GM23338 (cell line): ENCODE measurements around the gene SEH1L. TPM values are rescaled to one million over a fixed set of nuclear protein-coding genes. Genes with fewer than 3 reads are reported as not detected.

Experiments
- ATAC-seq: fragments of 200-7000 bp; cut with Tn5 transposase; 3 replicates; pipeline ENCODE4 v1.9.1; 2020
- DNase-seq: peaks from one replicate; pipeline ENCODE4 v3.0.0-alpha.2; 2015; ENCODE audit warnings: low spot score
- H2AFZ ChIP-seq: fragments of 200-600 bp; sonication (generic); 2 replicates; pipeline ENCODE4 v1.8.0; 2016; ENCODE audit warnings: antibody characterized with exemption, mild to moderate bottlenecking, moderate library complexity
- H3F3A ChIP-seq: fragments of 200-600 bp; sonication (generic); replicated peaks from 2 replicates; pipeline ENCODE4 v1.8.0; 2017; ENCODE audit warnings: antibody characterized with exemption, mixed run types, low read depth
- H3K27ac ChIP-seq: fragments of 200-600 bp; sonication (generic); 2 replicates; pipeline ENCODE4 v1.6.1; 2016; ENCODE audit warnings: low read depth
- H3K27me3 ChIP-seq: fragments of 200-600 bp; sonication (generic); 2 replicates; pipeline ENCODE4 v1.8.0; 2016; ENCODE audit warnings: mild to moderate bottlenecking, mixed run types, moderate library complexity; ENCODE audit not compliant: insufficient read depth
- H3K36me3 ChIP-seq: fragments of 200-600 bp; sonication (generic); 2 replicates; pipeline ENCODE4 v1.8.0; 2016; ENCODE audit warnings: mild to moderate bottlenecking; ENCODE audit not compliant: insufficient read depth
- H3K4me1 ChIP-seq: fragments of 200-600 bp; sonication (generic); 2 replicates; pipeline ENCODE4 v1.8.0; 2016; ENCODE audit warnings: mild to moderate bottlenecking, moderate library complexity; ENCODE audit not compliant: insufficient read depth
- H3K4me2 ChIP-seq: fragments of 200-600 bp; sonication (generic); 2 replicates; pipeline ENCODE4 v1.7.1; 2017; ENCODE audit warnings: mixed run types
- H3K4me3 ChIP-seq: fragments of 200-600 bp; sonication (generic); 2 replicates; pipeline ENCODE4 v1.6.1; 2016; ENCODE audit warnings: mixed run types
- H3K79me2 ChIP-seq: fragments of 200-600 bp; sonication (generic); replicated peaks from 2 replicates; pipeline ENCODE4 v1.8.0; 2017; ENCODE audit warnings: mild to moderate bottlenecking; ENCODE audit not compliant: insufficient read depth
- H3K9me2 ChIP-seq: fragments of 200-600 bp; sonication (generic); 2 replicates; pipeline ENCODE4 v1.8.0; 2017; ENCODE audit not compliant: insufficient read depth
- H4K20me1 ChIP-seq: fragments of 200-600 bp; sonication (generic); replicated peaks from 2 replicates; pipeline ENCODE4 v1.8.0; 2017; ENCODE audit warnings: mild to moderate bottlenecking; ENCODE audit not compliant: insufficient read depth
- H3K27ac Mint-ChIP-seq: 2 replicates; pipeline ENCODE4 v1.8.0; 2020; ENCODE audit warnings: inconsistent platforms, mild to moderate bottlenecking, moderate library complexity, mixed read lengths
- H3K27me3 Mint-ChIP-seq: 3 replicates; pipeline ENCODE4 v1.8.0; 2022; ENCODE audit warnings: low read depth, mild to moderate bottlenecking, moderate library complexity, mixed read lengths, inconsistent platforms; ENCODE audit not compliant: insufficient read depth, poor library complexity
- H3K36me3 Mint-ChIP-seq: 3 replicates; pipeline ENCODE4 v1.8.0; 2021; ENCODE audit warnings: low read depth, mild to moderate bottlenecking, inconsistent platforms, moderate library complexity, mixed read lengths
- H3K4me1 Mint-ChIP-seq: 3 replicates; pipeline ENCODE4 v1.8.0; 2020; ENCODE audit warnings: mild to moderate bottlenecking, inconsistent platforms, mixed read lengths
- H3K4me3 Mint-ChIP-seq: 3 replicates; pipeline ENCODE4 v1.8.0; 2021; ENCODE audit warnings: moderate library complexity, mild to moderate bottlenecking, inconsistent platforms, mixed read lengths
- H3K9me3 Mint-ChIP-seq: 3 replicates; pipeline ENCODE4 v1.8.0; 2020; ENCODE audit warnings: moderate library complexity, mild to moderate bottlenecking, inconsistent platforms, mixed read lengths
- CREB1 ChIP-seq: fragments of 250-450 bp; sonication (Bioruptor Pico); IDR thresholded peaks from 2 replicates; pipeline ENCODE4 v1.5.0; 2020; ENCODE audit warnings: low read depth, mild to moderate bottlenecking, moderate library complexity
- ETS1 ChIP-seq: IDR thresholded peaks from 2 replicates; pipeline ENCODE4 v1.6.1; 2016; ENCODE audit warnings: antibody characterized with exemption
- EZH2 ChIP-seq: fragments of 200-600 bp; sonication (generic); IDR thresholded peaks from one replicate; pipeline ENCODE4 v1.8.0; 2017; ENCODE audit warnings: antibody characterized with exemption, mild to moderate bottlenecking, low read depth; ENCODE audit not compliant: unreplicated experiment
- EZH2phosphoT487 ChIP-seq: fragments of 200-600 bp; sonication (generic); IDR thresholded peaks from one replicate; pipeline ENCODE4 v1.8.1; 2018; ENCODE audit warnings: antibody characterized with exemption; ENCODE audit not compliant: unreplicated experiment
- JUNB ChIP-seq: IDR thresholded peaks from one replicate; pipeline ENCODE4 v1.6.1; 2016; ENCODE audit warnings: antibody characterized with exemption; ENCODE audit not compliant: unreplicated experiment
- NANOG ChIP-seq: IDR thresholded peaks from 2 replicates; pipeline ENCODE4 v1.6.1; 2016; ENCODE audit warnings: antibody characterized with exemption, borderline replicate concordance
- POLR2AphosphoS5 ChIP-seq: IDR thresholded peaks from 2 replicates; pipeline ENCODE4 v1.6.1; 2016; ENCODE audit warnings: antibody characterized with exemption, low read depth
- REST ChIP-seq: IDR thresholded peaks from one replicate; pipeline ENCODE4 v1.6.1; 2018; ENCODE audit warnings: antibody characterized with exemption; ENCODE audit not compliant: unreplicated experiment
- STAT1 ChIP-seq: IDR thresholded peaks from one replicate; pipeline ENCODE4 v1.6.1; 2016; ENCODE audit warnings: antibody characterized with exemption; ENCODE audit not compliant: unreplicated experiment
- ZNF114 ChIP-seq: fragments of 250-450 bp; sonication (Bioruptor Pico); IDR thresholded peaks from 2 replicates; pipeline ENCODE4 v1.5.0; 2020; ENCODE audit warnings: mild to moderate bottlenecking, moderate library complexity
- ZNF331 ChIP-seq: fragments of 250-450 bp; sonication (Bioruptor Pico); IDR thresholded peaks from 2 replicates; pipeline ENCODE4 v1.5.0; 2020; ENCODE audit warnings: low read depth, mild to moderate bottlenecking, moderate library complexity
- polyA plus RNA-seq: library from polyadenylated mRNA; unstranded; fragments of >200 nt; fragmentation: Nextera tagmentation; extraction: Ambion mirVana; gene quantifications from 2 replicates; pipeline ENCODE4 v1.2.1, GENCODE V29; 2016
- total RNA-seq: library from RNA; depleted of rRNA; stranded (reverse); fragments of >200 nt; shearing (Covaris generic); gene quantifications from 2 replicates; pipeline ENCODE4 v1.2.3, GENCODE V29; 2014
- TF ChIP-seq, protein P1 (sequence below), 2 experiments: fragments of 200-600 bp in 1 of 2; sonication (generic) in 1 of 2; conservative IDR thresholded peaks; 2 replicates each; pipeline versions ENCODE4 v1.5.1 to v1.6.1; 2016 to 2017; ENCODE audit warnings: antibody characterized with exemption in 2 of 2, low read depth in 2 of 2, mild to moderate bottlenecking in 2 of 2, moderate library complexity in 1 of 2

SEH1L gene
- total and polyA plus RNA-seq, 2 experiments from 2014 or later, result 46.9 to 72.0 TPM

GRCh38 chr18:12963069-12963468 lies 15.3 kb downstream of the SEH1L start (continued):
- TF ChIP-seq REST (no peak), CREB1 (CRISPR knock-in tag) (no peak), ETS1 (no peak), NANOG (no peak), EZH2phosphoT487 (no peak), STAT1 (no peak), EZH2 (no peak), JUNB (no peak), POLR2AphosphoS5 (no peak), ZNF331 (CRISPR knock-in tag) (no peak)

DNA sequence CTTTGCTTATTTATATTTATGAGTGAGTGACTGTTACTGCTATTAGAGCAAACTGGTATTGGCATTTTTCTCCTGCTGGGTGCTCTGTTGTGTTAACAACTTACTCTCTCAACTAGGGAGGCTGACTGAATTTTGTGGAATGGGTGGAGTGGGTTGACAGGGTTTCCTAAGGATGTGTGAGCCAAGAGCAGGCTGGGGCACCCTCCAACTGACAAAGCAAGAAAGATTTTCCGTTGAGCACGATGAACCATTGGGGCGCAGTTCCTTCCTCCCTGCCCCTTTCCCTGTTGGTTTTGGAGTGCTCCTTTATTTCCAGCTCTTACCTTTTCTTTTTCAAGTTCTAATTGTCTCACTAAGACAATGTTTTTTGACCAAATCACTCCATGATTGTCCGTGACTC lies 20.3 kb downstream of the SEH1L start:
- DNase-seq (no peak), ATAC-seq (no peak)
- Histone ChIP-seq H3K36me3 (peaks cover 28% of the 10 kb centered on the region), H3K79me2 (peaks cover 29% of the 10 kb centered on the region), H2AFZ (no peak overlapping the region), H3K4me2 (no peak overlapping the region), H3K4me3 (no peak overlapping the region), H4K20me1 (peaks cover 13% of the 10 kb centered on the region), H3K27me3 (no peaks in the 10 kb centered on the region), H3K4me1 (no peaks in the 10 kb centered on the region), H3K9me2 (no peaks in the 10 kb centered on the region), H3K27ac (no peak overlapping the region), H3F3A (no peaks in the 10 kb centered on the region)
- no peak for TF ChIP-seq JUNB
- H3K9me3 Mint-ChIP-seq, result no peaks in the 10 kb centered on the region
- no peaks in the 10 kb centered on the region for H3K4me1 Mint-ChIP-seq
- peaks cover 6% of the 10 kb centered on the region for H3K27me3 Mint-ChIP-seq
- no peak overlapping the region for H3K27ac Mint-ChIP-seq
- peaks cover 84% of the 10 kb centered on the region for H3K36me3 Mint-ChIP-seq
- no peak overlapping the region for H3K4me3 Mint-ChIP-seq

DNA sequence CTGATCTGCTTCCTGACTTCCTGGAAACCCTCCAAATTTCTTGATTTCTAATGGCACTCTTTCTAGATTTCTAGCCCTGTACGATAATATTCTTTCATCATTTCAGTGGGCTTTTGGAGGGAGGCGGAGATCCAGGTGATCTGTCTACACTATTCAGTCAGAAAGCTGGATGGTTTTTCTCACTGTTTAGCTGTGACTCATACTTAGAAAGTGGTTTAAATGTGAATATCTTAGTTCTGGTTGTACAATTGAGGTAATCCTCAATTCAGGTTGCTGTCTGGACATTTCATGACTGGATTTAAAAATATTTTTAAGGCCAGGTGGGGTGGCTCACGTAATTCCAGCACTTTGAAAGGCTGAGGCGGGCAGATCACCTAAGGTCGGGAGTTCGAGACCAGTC lies 20.8 kb downstream of the SEH1L start:
- H3K27me3 ChIP-seq, result no peaks in the 10 kb centered on the region
- no peak overlapping the region for H3K27ac ChIP-seq
- no peaks in the 10 kb centered on the region for H3K9me2 ChIP-seq
- Mint-ChIP-seq H3K4me1 (no peaks in the 10 kb centered on the region), H3K27me3 (peaks cover 6% of the 10 kb centered on the region), H3K4me3 (no peak overlapping the region), H3K9me3 (no peaks in the 10 kb centered on the region), H3K36me3 (peaks cover 81% of the 10 kb centered on the region), H3K27ac (no peak overlapping the region)
- H3K36me3 ChIP-seq, result peaks cover 23% of the 10 kb centered on the region
- H4K20me1 ChIP-seq, result peaks cover 13% of the 10 kb centered on the region
- no peaks in the 10 kb centered on the region for H3K4me1 ChIP-seq
- no peak for ATAC-seq
- H3K4me3 ChIP-seq, result no peak overlapping the region
- DNase-seq, result no peak
- H3K79me2 ChIP-seq, result peaks cover 32% of the 10 kb centered on the region
- no peak overlapping the region for H3K4me2 ChIP-seq
- H2AFZ ChIP-seq, result no peak overlapping the region
- H3F3A ChIP-seq, result no peaks in the 10 kb centered on the region
- no peak for TF ChIP-seq EZH2phosphoT487
- TF ChIP-seq REST, result no peak
- TF ChIP-seq ETS1, result no peak
- TF ChIP-seq JUNB, result no peak
- no peak for TF ChIP-seq NANOG
- TF ChIP-seq POLR2AphosphoS5, result no peak
- TF ChIP-seq, protein P1, sequence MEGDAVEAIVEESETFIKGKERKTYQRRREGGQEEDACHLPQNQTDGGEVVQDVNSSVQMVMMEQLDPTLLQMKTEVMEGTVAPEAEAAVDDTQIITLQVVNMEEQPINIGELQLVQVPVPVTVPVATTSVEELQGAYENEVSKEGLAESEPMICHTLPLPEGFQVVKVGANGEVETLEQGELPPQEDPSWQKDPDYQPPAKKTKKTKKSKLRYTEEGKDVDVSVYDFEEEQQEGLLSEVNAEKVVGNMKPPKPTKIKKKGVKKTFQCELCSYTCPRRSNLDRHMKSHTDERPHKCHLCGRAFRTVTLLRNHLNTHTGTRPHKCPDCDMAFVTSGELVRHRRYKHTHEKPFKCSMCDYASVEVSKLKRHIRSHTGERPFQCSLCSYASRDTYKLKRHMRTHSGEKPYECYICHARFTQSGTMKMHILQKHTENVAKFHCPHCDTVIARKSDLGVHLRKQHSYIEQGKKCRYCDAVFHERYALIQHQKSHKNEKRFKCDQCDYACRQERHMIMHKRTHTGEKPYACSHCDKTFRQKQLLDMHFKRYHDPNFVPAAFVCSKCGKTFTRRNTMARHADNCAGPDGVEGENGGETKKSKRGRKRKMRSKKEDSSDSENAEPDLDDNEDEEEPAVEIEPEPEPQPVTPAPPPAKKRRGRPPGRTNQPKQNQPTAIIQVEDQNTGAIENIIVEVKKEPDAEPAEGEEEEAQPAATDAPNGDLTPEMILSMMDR (conservative IDR thresholded peaks at IDR 0.05; ENCODE audit: low read depth in 2 of 2), result no peak
- no peak for TF ChIP-seq ZNF114 (CRISPR knock-in tag)
